Fibroblast of lung (primary cell): ENCODE measurements around the gene CRYBB2.

Experiments used
- CTCF ChIP-seq, 2 donors: IDR thresholded peaks in 1 of 2; conservative IDR thresholded peaks in 1 of 2; 1 replicate in 1 of 2; 2 replicates in 1 of 2; pipeline ENCODE4 v1.5.1; 2011 to 2012; ENCODE audit warnings: low read length in 2 of 2, control low read depth in 1 of 2, inconsistent platforms in 1 of 2, low read depth in 1 of 2, mild to moderate bottlenecking in 1 of 2
- EZH2 ChIP-seq: IDR thresholded peaks from 2 replicates; pipeline ENCODE4 v1.5.1; 2012; ENCODE audit warnings: low read length, control low read depth, mild to moderate bottlenecking; ENCODE audit errors: missing control alignments

- TF ChIP-seq EZH2: no peak
- no peak for TF ChIP-seq CTCF (conservative IDR thresholded peaks at IDR 0.05 in 1 of 2, IDR thresholded peaks at IDR 0.05 in 1 of 2; ENCODE audit: low read depth in 1 of 2, low read length in 2 of 2)
These were observed 6.2 kb upstream of the CRYBB2 start for GRCh38 chr22:25213221-25213620.
